GM10266 (cell line): Measurements from ENCODE around the gene CCDC149.

Experiments
- DNase-seq: peaks from one replicate; pipeline ENCODE4 v3.0.0; 2012; ENCODE audit errors: extremely low spot score
- TF ChIP-seq, protein P1 (sequence below): IDR thresholded peaks from 2 replicates; pipeline ENCODE4 v1.5.1; 2012; ENCODE audit warnings: mild to moderate bottlenecking, low read depth; ENCODE audit not compliant: control insufficient read depth, insufficient read depth; ENCODE audit errors: missing control alignments

CCDC149 gene

GRCh38 chr4:24928708-24929107, 15.9 kb upstream of the CCDC149 start:
- TF ChIP-seq, protein P1, sequence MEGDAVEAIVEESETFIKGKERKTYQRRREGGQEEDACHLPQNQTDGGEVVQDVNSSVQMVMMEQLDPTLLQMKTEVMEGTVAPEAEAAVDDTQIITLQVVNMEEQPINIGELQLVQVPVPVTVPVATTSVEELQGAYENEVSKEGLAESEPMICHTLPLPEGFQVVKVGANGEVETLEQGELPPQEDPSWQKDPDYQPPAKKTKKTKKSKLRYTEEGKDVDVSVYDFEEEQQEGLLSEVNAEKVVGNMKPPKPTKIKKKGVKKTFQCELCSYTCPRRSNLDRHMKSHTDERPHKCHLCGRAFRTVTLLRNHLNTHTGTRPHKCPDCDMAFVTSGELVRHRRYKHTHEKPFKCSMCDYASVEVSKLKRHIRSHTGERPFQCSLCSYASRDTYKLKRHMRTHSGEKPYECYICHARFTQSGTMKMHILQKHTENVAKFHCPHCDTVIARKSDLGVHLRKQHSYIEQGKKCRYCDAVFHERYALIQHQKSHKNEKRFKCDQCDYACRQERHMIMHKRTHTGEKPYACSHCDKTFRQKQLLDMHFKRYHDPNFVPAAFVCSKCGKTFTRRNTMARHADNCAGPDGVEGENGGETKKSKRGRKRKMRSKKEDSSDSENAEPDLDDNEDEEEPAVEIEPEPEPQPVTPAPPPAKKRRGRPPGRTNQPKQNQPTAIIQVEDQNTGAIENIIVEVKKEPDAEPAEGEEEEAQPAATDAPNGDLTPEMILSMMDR, result no peak
- no peak for DNase-seq

GRCh38 chr4:24927049-24927448, 14.2 kb upstream of the CCDC149 start:
- no peak for DNase-seq
- TF ChIP-seq, protein P1, result no peak

- TF ChIP-seq, protein P1, result no peak
- no peak for DNase-seq
Observed at GRCh38 chr4:24924309-24924781, 11.5 kb upstream of the CCDC149 start.

DNA sequence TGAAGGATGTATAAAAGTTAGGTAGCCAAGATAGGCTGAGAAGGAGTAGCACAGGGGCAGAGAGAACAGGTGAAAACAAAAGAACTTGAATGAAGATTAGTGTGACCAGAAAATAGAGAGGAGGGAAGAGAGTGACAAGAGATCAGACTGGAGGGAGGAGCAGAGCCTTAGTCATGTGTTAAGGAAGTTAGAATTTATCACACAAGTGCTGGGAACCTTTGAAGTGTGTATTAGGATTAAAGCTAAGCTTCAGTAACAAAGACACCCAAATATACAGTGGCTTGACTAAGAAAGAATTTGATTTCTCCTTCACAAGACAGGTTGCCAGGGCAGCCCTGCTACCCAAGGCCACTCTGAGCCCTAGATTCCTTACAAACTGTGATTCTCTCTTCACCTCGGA, 10.7 kb upstream of the CCDC149 start:
- TF ChIP-seq, protein P1, result no peak
- no peak for DNase-seq

DNA sequence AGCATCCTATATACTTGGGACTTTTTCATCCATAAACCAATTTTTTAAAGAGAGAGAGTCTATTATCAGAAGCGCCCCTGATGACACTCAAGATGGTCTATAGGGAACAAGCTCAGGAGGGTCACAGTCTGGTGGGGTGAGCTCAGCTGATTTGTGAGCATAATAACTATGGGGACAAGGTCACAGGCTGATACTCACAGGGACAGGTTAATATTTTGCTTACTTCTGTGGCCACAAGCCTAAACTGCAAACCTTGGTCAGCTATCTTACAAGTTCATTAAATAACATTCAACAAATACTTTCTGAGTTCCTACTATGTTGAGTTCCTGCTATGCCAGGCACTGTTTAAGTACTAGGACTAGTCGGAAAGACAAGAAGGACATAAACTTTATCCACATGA, 10.2 kb upstream of the CCDC149 start:
- TF ChIP-seq, protein P1, result no peak
- no peak for DNase-seq

GRCh38 chr4:24922416-24922815, 9.6 kb upstream of the CCDC149 start:
- TF ChIP-seq, protein P1, result no peak
- DNase-seq, result no peak

- DNase-seq, result no peak
- TF ChIP-seq, protein P1, result no peak
Observed at GRCh38 chr4:24921491-24921890, 8.6 kb upstream of the CCDC149 start.
